ENCODE data around the gene MMP11. TPM values are rescaled to one million over a fixed set of nuclear protein-coding genes. Genes with fewer than 3 reads are reported as not detected.

Gene MMP11
- total and polyA plus RNA-seq, 11 donors: 5.2 to 17.0 (median 10.4) TPM

- intact Hi-C loops (cut with DNase I): no loop called here
These were observed 20.7 kb downstream of the MMP11 start for GRCh38 chr22:23793326-23793725.

GRCh38 chr22:23796461-23796860, 23.8 kb downstream of the MMP11 start:
- Histone ChIP-seq H3K27ac (no peak overlapping the region), H3K4me3 (no peak overlapping the region), H3K4me1 (peaks cover 0 to 8% (median 5%) of the 10 kb centered on the region in 12 donors), H3K36me3 (peaks cover 0 to 97% (median 86%) of the 10 kb centered on the region in 9 donors), H3K27me3 (no peaks in the 10 kb centered on the region), H3K9me3 (no peaks in the 10 kb centered on the region)
- intact Hi-C loops (cut with DNase I): no loop called here
- DNase-seq: no peak
- TF ChIP-seq CTCF (IDR thresholded peaks at IDR 0.05) (no peak), POLR2A (IDR thresholded peaks at IDR 0.05) (no peak)
- ATAC-seq: no peak
- 65 to 78% (median 68%) methylated on average over 5 of the region's 5 CpGs for WGBS, 4 donors

More at GRCh38 chr22:23793326-23793725, 20.7 kb downstream of the MMP11 start:
- peak in 1 of 5 donors; percentile 8 for DNase-seq
- H3K27ac ChIP-seq: no peak overlapping the region
- H3K4me1 ChIP-seq: peaks cover 4 to 40% (median 29%) of the 10 kb centered on the region in 12 donors
- no peaks in the 10 kb centered on the region for H3K27me3 ChIP-seq
- H3K4me3 ChIP-seq: no peak overlapping the region
- no peak for ATAC-seq
- 73 to 92% (median 81%) methylated on average over 5 to 8 of the region's 8 CpGs for WGBS, 4 donors
- H3K36me3 ChIP-seq: peaks cover 0 to 73% (median 59%) of the 10 kb centered on the region in 9 donors
- TF ChIP-seq POLR2A (IDR thresholded peaks at IDR 0.05) (no peak), CTCF (IDR thresholded peaks at IDR 0.05) (no peak)
- no peaks in the 10 kb centered on the region for H3K9me3 ChIP-seq

- Histone ChIP-seq H3K4me3 (no peak overlapping the region), H3K27ac (no peak overlapping the region), H3K36me3 (peaks cover 0 to 97% (median 88%) of the 10 kb centered on the region in 9 donors), H3K4me1 (peaks cover 0 to 5% (median 0%) of the 10 kb centered on the region in 12 donors), H3K9me3 (no peaks in the 10 kb centered on the region), H3K27me3 (no peaks in the 10 kb centered on the region)
- intact Hi-C loops (cut with DNase I): no loop called here
- WGBS, 4 donors: 90 to 93% (median 92%) methylated on average over 16 to 18 of the region's 18 CpGs
- no peak for TF ChIP-seq CTCF (IDR thresholded peaks at IDR 0.05)
- peak in 1 of 5 donors; percentile 39 for DNase-seq
- no peak for ATAC-seq
These were observed 27.9 kb downstream of the MMP11 start for GRCh38 chr22:23800297-23801237.

GRCh38 chr22:23801238-23801821, 28.7 kb downstream of the MMP11 start:
- no peaks in the 10 kb centered on the region for H3K27me3 ChIP-seq
- H3K36me3 ChIP-seq: peaks cover 0 to 97% (median 88%) of the 10 kb centered on the region in 9 donors
- TF ChIP-seq CTCF (IDR thresholded peaks at IDR 0.05) (no peak), POLR2A (IDR thresholded peaks at IDR 0.05) (no peak)
- ATAC-seq: no peak
- H3K4me3 ChIP-seq: no peak overlapping the region
- H3K27ac ChIP-seq: no peak overlapping the region
- H3K9me3 ChIP-seq: no peaks in the 10 kb centered on the region
- WGBS, 4 donors: 89 to 91% (median 91%) methylated on average over 11 of the region's 11 CpGs
- intact Hi-C loops (cut with DNase I): no loop called here
- peaks cover 0 to 5% (median 0%) of the 10 kb centered on the region in 12 donors for H3K4me1 ChIP-seq
- DNase-seq: no peak
